GM12878 (cell line): ENCODE data around the gene MINAR2. TPM values are rescaled to one million over a fixed set of nuclear protein-coding genes. Genes with fewer than 3 reads are reported as not detected.

ENCODE experiments used
- ATAC-seq: fragments of 200-7000 bp; cut with Tn5 transposase; 3 replicates; pipeline ENCODE4 v1.9.1; 2020; ENCODE audit warnings: mild to moderate bottlenecking, moderate library complexity
- BruUV-seq: library from RNA; stranded (reverse); fragments of 400-500 nt; replicated peaks from 2 replicates; lab custom pipeline; 2021; lab: Mats Ljungman, UMichigan
- CTCF ChIA-PET: fragments of 300-600 bp; sonication (Branson Sonifier 250); formaldehyde crosslinking; extraction: SDS; loops from one replicate; lab custom pipeline; 2021; ENCODE audit warnings: inconsistent platforms; lab: Yijun Ruan, JAX
- POLR2A ChIA-PET: fragments of 350-600 bp; formaldehyde crosslinking; extraction: SDS; loops from one replicate; lab custom pipeline; 2021; ENCODE audit warnings: inconsistent platforms; lab: Charles Lee
- RAD21 ChIA-PET: fragments of 300-600 bp; sonication (Branson Sonifier 250); formaldehyde crosslinking; loops from one replicate; lab custom pipeline; 2023; ENCODE audit warnings: antibody characterized with exemption; ENCODE audit not compliant: unreplicated experiment; lab: Charles Lee
- SMC1A ChIA-PET: fragments of 300-600 bp; sonication (Branson Sonifier 250); formaldehyde crosslinking; loops from one replicate; lab custom pipeline; 2023; ENCODE audit not compliant: unreplicated experiment, uncharacterized antibody; lab: Charles Lee
- DNase-seq: peaks from one replicate; pipeline ENCODE4 v3.0.0-alpha.2; 2011; ENCODE audit warnings: low read depth, low spot score
- FAIRE-seq: peaks from 3 replicates; lab custom pipeline; 2011; peaks lifted over from hg19 to GRCh38; lab: Jason Lieb, UNC
- H2AFZ ChIP-seq: 2 replicates; pipeline ENCODE4 v1.6.0; 2011; ENCODE audit warnings: low read depth, low read length, control low read depth; ENCODE audit not compliant: control insufficient read depth
- H3K27ac ChIP-seq: 2 replicates; pipeline ENCODE4 v1.5.1; 2011; ENCODE audit warnings: control low read depth; ENCODE audit not compliant: control insufficient read depth, insufficient read depth
- H3K27me3 ChIP-seq, 2 experiments: replicated peaks in 1 of 2; 2 replicates each; pipeline versions ENCODE4 v1.6.0 to v1.6.1; 2011; ENCODE audit warnings: low read length in 1 of 2; ENCODE audit not compliant: control insufficient read depth in 2 of 2, insufficient read depth in 2 of 2
- H3K36me3 ChIP-seq, 2 experiments: 2 replicates each; pipeline ENCODE4 v1.5.1; 2011; ENCODE audit warnings: low read length in 1 of 2; ENCODE audit not compliant: control insufficient read depth in 2 of 2, insufficient read depth in 2 of 2
- H3K4me1 ChIP-seq: 2 replicates; pipeline ENCODE4 v1.6.1; 2011; ENCODE audit warnings: mild to moderate bottlenecking, low read length, moderate library complexity, mixed read lengths; ENCODE audit not compliant: control insufficient read depth, insufficient read depth
- H3K4me2 ChIP-seq: 2 replicates; pipeline ENCODE4 v1.6.0; 2011; ENCODE audit warnings: control low read depth; ENCODE audit not compliant: control insufficient read depth, insufficient read depth
- H3K4me3 ChIP-seq: fragments of 200-600 bp; sonication (generic); 2 replicates; pipeline ENCODE4 v1.5.1; 2016
- H3K79me2 ChIP-seq: 2 replicates; pipeline ENCODE4 v1.6.0; 2011; ENCODE audit warnings: low read length; ENCODE audit not compliant: control insufficient read depth, insufficient read depth
- H3K9ac ChIP-seq: 2 replicates; pipeline ENCODE4 v1.8.0; 2011; ENCODE audit warnings: low read length, control low read depth, mixed read lengths; ENCODE audit not compliant: control insufficient read depth, insufficient read depth
- H3K9me3 ChIP-seq: replicated peaks from 3 replicates; pipeline ENCODE4 v1.5.1; 2011; ENCODE audit warnings: mild to moderate bottlenecking, low read length; ENCODE audit not compliant: control insufficient read depth, insufficient read depth
- H4K20me1 ChIP-seq: 2 replicates; pipeline ENCODE4 v1.6.0; 2011; ENCODE audit not compliant: control insufficient read depth, insufficient read depth
- DPF2 ChIP-seq: fragments of 450-650 bp; IDR thresholded peaks from 2 replicates; pipeline ENCODE4 v1.6.1; 2017; ENCODE audit warnings: mild to moderate bottlenecking
- E4F1 ChIP-seq: fragments of 450-650 bp; IDR thresholded peaks from 2 replicates; pipeline ENCODE4 v1.6.1; 2018; ENCODE audit warnings: borderline replicate concordance, mild to moderate bottlenecking; ENCODE audit not compliant: partially characterized antibody
- HCFC1 ChIP-seq: fragments of 150-350 bp; IDR thresholded peaks from 2 replicates; pipeline ENCODE4 v1.6.1; 2014; ENCODE audit warnings: low read length
- NR2C2 ChIP-seq: IDR thresholded peaks from 2 replicates; pipeline ENCODE4 v1.6.1; 2011; ENCODE audit warnings: borderline replicate concordance, low read depth; ENCODE audit not compliant: control insufficient read depth, insufficient read length
- PML ChIP-seq: IDR thresholded peaks from 2 replicates; pipeline ENCODE4 v1.6.1; 2012; ENCODE audit warnings: low read length, inconsistent platforms
- RELA ChIP-seq: fragments of 450-650 bp; IDR thresholded peaks from 2 replicates; pipeline ENCODE4 v1.8.0; 2014; ENCODE audit warnings: borderline replicate concordance; ENCODE audit not compliant: partially characterized antibody
- SMC3 ChIP-seq: IDR thresholded peaks from 2 replicates; pipeline ENCODE4 v1.6.1; 2011; ENCODE audit warnings: low read length, improper control_type of control experiment, borderline replicate concordance
- SREBF2 ChIP-seq: IDR thresholded peaks from 2 replicates; pipeline ENCODE4 v1.6.1; 2012; ENCODE audit warnings: mild to moderate bottlenecking, low read length
- YBX1 ChIP-seq: fragments of 450-650 bp; IDR thresholded peaks from 2 replicates; pipeline ENCODE4 v1.6.1; 2016; ENCODE audit warnings: antibody characterized with exemption
- ZBTB33 ChIP-seq: fragments of 450-650 bp; IDR thresholded peaks from 2 replicates; pipeline ENCODE4 v1.6.1; 2017; ENCODE audit warnings: mild to moderate bottlenecking
- ZNF384 ChIP-seq: IDR thresholded peaks from 2 replicates; pipeline ENCODE4 v1.6.1; 2012; ENCODE audit warnings: low read depth, mild to moderate bottlenecking, low read length, improper control_type of control experiment, borderline replicate concordance
- ZZZ3 ChIP-seq: IDR thresholded peaks from 2 replicates; pipeline ENCODE4 v1.6.1; 2011; ENCODE audit warnings: low read depth; ENCODE audit not compliant: control insufficient read depth, insufficient read length
- WGBS: methylation state at CpG from one replicate; pipeline ENCODE4 v1.1.6; 2016; ENCODE audit warnings: low lambda C conversion rate; ENCODE audit not compliant: insufficient replicate concordance, insufficient coverage; ENCODE audit errors: missing lambda C conversion rate; 5-methylcytosine and 5-hydroxymethylcytosine counted together
- in situ Hi-C: fragments of 300-500 bp; cut with MboI; formaldehyde crosslinking; loops from 9 replicates; pipeline ENCODE4 v1.14.3; 2018; ENCODE audit warnings: mixed read lengths
- intact Hi-C: fragments of 100-400 bp; cut with micrococcal nuclease; formaldehyde crosslinking; loops from one replicate; pipeline ENCODE4 v1.14.2; 2022; ENCODE audit not compliant: unreplicated experiment
- polyA plus RNA-seq, 11 experiments: library from polyadenylated mRNA; depleted of rRNA in 4 of 11; unstranded in 6 of 11; stranded (reverse) in 5 of 11; fragments of >200 nt; fragmentation: Nextera tagmentation in 4 of 11; fragmentation: Illumina TruSeq in 1 of 11; extraction: Ambion mirVana in 4 of 11; extraction: Trizol in 1 of 11; gene quantifications; 1 replicate in 1 of 11; 2 replicates in 10 of 11; pipeline versions ENCODE4 v1.2.1 to v1.2.3, GENCODE V29; 2011 to 2016; ENCODE audit warnings: inconsistent platforms in 2 of 11, missing spikeins in 2 of 11, low read depth in 1 of 11
- total RNA-seq, 4 experiments: library from RNA; depleted of rRNA in 3 of 4; stranded (reverse); fragments of >200 nt in 3 of 4; fragmentation: Illumina TruSeq in 1 of 4; extraction: Trizol in 1 of 4; gene quantifications; 2 replicates each; pipeline versions ENCODE4 v1.2.1 to v1.2.3, GENCODE V29; 2013 to 2021

MINAR2 gene
- total and polyA plus RNA-seq, 10 of the 15 experiments (the other 5 are each of a cell fraction or from before 2014, with no cell fraction given): 0.03 to 0.07 TPM; not detected in 8

GRCh38 chr5:129717751-129718310 is 30.1 kb upstream of the MINAR2 start:
- Histone ChIP-seq H3K4me2 (no peak overlapping the region), H3K27me3 (no peaks in the 10 kb centered on the region), H4K20me1 (no peaks in the 10 kb centered on the region), H3K9ac (no peak overlapping the region), H3K4me3 (no peak overlapping the region), H2AFZ (no peak overlapping the region), H3K36me3 (no peaks in the 10 kb centered on the region), H3K79me2 (no peaks in the 10 kb centered on the region), H3K9me3 (no peaks in the 10 kb centered on the region), H3K4me1 (no peaks in the 10 kb centered on the region), H3K27ac (no peak overlapping the region)
- CTCF ChIA-PET: no interaction called here
- intact Hi-C loops: no loop called here
- RAD21 ChIA-PET: no interaction called here
- BruUV-seq: no TSS peak
- no peak for FAIRE-seq
- POLR2A ChIA-PET: no interaction called here
- DNase-seq: no peak
- no peak for ATAC-seq
- SMC1A ChIA-PET: interaction anchor here (0.7 kb wide), 1 partner anchor 18 kb away, joined by 3 read pairs; no protein-coding TSS in a partner anchor
- in situ Hi-C loops: no loop called here
- TF ChIP-seq NR2C2: no peak
- no peak for TF ChIP-seq SREBF2

- WGBS: 81% methylated on average over 1 of the region's 1 CpG
- H3K9me3 ChIP-seq: no peaks in the 10 kb centered on the region
- H3K27ac ChIP-seq: no peak overlapping the region
- no peaks in the 10 kb centered on the region for H3K27me3 ChIP-seq
- intact Hi-C loops (no loop called here), in situ Hi-C loops (no loop called here)
- no peaks in the 10 kb centered on the region for H3K4me1 ChIP-seq
- TF ChIP-seq YBX1 (no peak), HCFC1 (no peak), PML (no peak), RELA (no peak), DPF2 (no peak), ZBTB33 (no peak), ZNF384 (no peak), E4F1 (no peak), SMC3 (no peak), ZZZ3 (no peak)
- no peaks in the 10 kb centered on the region for H3K79me2 ChIP-seq
- no peak overlapping the region for H3K4me3 ChIP-seq
- no peak for ATAC-seq
- POLR2A ChIA-PET: no interaction called here
- H4K20me1 ChIP-seq: no peaks in the 10 kb centered on the region
- H3K36me3 ChIP-seq: no peaks in the 10 kb centered on the region
- no peak overlapping the region for H3K9ac ChIP-seq
- no peak for DNase-seq
- SMC1A ChIA-PET: interaction anchor here (1.4 kb wide), 1 partner anchor 12 kb away, joined by 3 read pairs; no protein-coding TSS in a partner anchor
- CTCF ChIA-PET: no interaction called here
- no peak overlapping the region for H2AFZ ChIP-seq
- H3K4me2 ChIP-seq: no peak overlapping the region
- no peak for FAIRE-seq
- RAD21 ChIA-PET: no interaction called here
- no TSS peak for BruUV-seq
These were observed 29.3 kb upstream of the MINAR2 start for GRCh38 chr5:129718471-129719090.
